Thoracic aorta (tissue), 2 donors: ENCODE results near the gene PNPLA7. TPM values are rescaled to one million over a fixed set of nuclear protein-coding genes. Genes with fewer than 3 reads are reported as not detected.

ENCODE experiments used
- ATAC-seq: fragments of 150-250 bp; one replicate; pipeline ENCODE4 v1.8.0; 2017; ENCODE audit warnings: low read depth; ENCODE audit not compliant: insufficient number of reproducible peaks, low FRiP score
- DNase-seq: peaks from one replicate; pipeline ENCODE4 v3.0.0-alpha.2; 2020; ENCODE audit warnings: low spot score
- H3K27ac ChIP-seq, 2 donors: fragments of 200-600 bp; sonication (generic); 1 replicate in 1 of 2; 2 replicates in 1 of 2; pipeline ENCODE4 v1.5.1; 2016; ENCODE audit warnings: mild to moderate bottlenecking in 2 of 2, moderate library complexity in 2 of 2
- H3K27me3 ChIP-seq: fragments of 200-600 bp; sonication (generic); replicated peaks from 2 replicates; pipeline ENCODE4 v1.6.0; 2016; ENCODE audit warnings: mild to moderate bottlenecking; ENCODE audit not compliant: insufficient read depth
- H3K36me3 ChIP-seq: fragments of 200-600 bp; sonication (generic); one replicate; pipeline ENCODE4 v1.5.1; 2016
- H3K4me1 ChIP-seq, 2 donors: fragments of 200-600 bp; sonication (generic); 1 replicate in 1 of 2; 2 replicates in 1 of 2; pipeline versions ENCODE4 v1.5.1 to v1.6.0; 2016; ENCODE audit warnings: low read depth in 2 of 2, mild to moderate bottlenecking in 1 of 2; ENCODE audit not compliant: control insufficient read depth in 1 of 2
- H3K4me3 ChIP-seq: fragments of 200-600 bp; sonication (generic); 2 replicates; pipeline ENCODE4 v1.5.1; 2016; ENCODE audit warnings: mild to moderate bottlenecking
- H3K9me3 ChIP-seq: fragments of 200-600 bp; sonication (generic); 2 replicates; pipeline ENCODE4 v1.5.1; 2016
- total RNA-seq, 2 donors: library from RNA; depleted of rRNA; stranded (reverse); fragments of >200 nt; gene quantifications; one replicate each; pipeline versions ENCODE4 v1.1.0 to v1.2.3, GENCODE V29; 2016
- TF ChIP-seq, protein P1 (sequence below): fragments of 200-600 bp; sonication (generic); IDR thresholded peaks from one replicate; pipeline ENCODE4 v1.5.1; 2019; ENCODE audit warnings: antibody characterized with exemption

Gene PNPLA7
- total RNA-seq, 2 donors from 2014 or later, result 12.7 to 21.4 TPM

GRCh38 chr9:137454597-137455358, 95.4 kb downstream of the PNPLA7 start:
- Histone ChIP-seq H3K36me3 (peaks cover 16% of the 10 kb centered on the region), H3K27me3 (no peaks in the 10 kb centered on the region), H3K27ac (peak overlapping the region in 1 of 2 donors; percentile 99), H3K9me3 (no peaks in the 10 kb centered on the region), H3K4me1 (peaks cover 28 to 51% of the 10 kb centered on the region in 2 donors), H3K4me3 (peak overlapping the region; percentile 62)
- TF ChIP-seq, protein P1, sequence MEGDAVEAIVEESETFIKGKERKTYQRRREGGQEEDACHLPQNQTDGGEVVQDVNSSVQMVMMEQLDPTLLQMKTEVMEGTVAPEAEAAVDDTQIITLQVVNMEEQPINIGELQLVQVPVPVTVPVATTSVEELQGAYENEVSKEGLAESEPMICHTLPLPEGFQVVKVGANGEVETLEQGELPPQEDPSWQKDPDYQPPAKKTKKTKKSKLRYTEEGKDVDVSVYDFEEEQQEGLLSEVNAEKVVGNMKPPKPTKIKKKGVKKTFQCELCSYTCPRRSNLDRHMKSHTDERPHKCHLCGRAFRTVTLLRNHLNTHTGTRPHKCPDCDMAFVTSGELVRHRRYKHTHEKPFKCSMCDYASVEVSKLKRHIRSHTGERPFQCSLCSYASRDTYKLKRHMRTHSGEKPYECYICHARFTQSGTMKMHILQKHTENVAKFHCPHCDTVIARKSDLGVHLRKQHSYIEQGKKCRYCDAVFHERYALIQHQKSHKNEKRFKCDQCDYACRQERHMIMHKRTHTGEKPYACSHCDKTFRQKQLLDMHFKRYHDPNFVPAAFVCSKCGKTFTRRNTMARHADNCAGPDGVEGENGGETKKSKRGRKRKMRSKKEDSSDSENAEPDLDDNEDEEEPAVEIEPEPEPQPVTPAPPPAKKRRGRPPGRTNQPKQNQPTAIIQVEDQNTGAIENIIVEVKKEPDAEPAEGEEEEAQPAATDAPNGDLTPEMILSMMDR, result no peak
- ATAC-seq (no peak), DNase-seq (no peak)

DNA sequence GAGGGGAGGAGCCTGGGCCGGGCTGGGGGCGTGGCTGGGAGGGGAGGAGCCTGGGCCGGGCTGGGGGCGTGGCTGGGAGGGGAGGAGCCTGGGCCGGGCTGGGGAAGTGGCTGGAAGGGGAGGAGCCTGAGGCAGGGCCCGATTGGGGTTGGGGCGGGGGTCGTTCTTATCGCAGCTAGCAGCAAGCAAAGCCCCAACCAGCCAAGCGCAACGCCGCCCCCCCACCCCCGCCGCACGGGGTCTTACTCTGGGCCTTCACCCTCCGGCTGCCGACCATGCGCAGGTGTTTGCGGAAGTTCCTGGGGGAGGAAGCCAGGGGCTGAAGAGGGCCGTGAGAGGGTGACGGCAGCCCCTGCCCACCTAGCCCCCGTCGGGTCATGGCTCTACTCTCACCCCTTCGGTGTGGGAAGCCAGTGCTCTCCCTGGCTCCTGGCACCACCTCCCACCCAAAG, 96.0 kb downstream of the PNPLA7 start:
- Histone ChIP-seq H3K4me3 (peak overlapping the region; percentile 62), H3K4me1 (peaks cover 25 to 46% of the 10 kb centered on the region in 2 donors), H3K9me3 (no peaks in the 10 kb centered on the region), H3K27me3 (no peaks in the 10 kb centered on the region), H3K27ac (peak overlapping the region in 1 of 2 donors; percentile 99), H3K36me3 (peaks cover 16% of the 10 kb centered on the region)
- no peak for DNase-seq
- TF ChIP-seq, protein P1, result no peak
- ATAC-seq, result no peak

- H3K36me3 ChIP-seq, result peaks cover 19% of the 10 kb centered on the region
These were observed 96.5 kb downstream of the PNPLA7 start for GRCh38 chr9:137453643-137454081.

DNA sequence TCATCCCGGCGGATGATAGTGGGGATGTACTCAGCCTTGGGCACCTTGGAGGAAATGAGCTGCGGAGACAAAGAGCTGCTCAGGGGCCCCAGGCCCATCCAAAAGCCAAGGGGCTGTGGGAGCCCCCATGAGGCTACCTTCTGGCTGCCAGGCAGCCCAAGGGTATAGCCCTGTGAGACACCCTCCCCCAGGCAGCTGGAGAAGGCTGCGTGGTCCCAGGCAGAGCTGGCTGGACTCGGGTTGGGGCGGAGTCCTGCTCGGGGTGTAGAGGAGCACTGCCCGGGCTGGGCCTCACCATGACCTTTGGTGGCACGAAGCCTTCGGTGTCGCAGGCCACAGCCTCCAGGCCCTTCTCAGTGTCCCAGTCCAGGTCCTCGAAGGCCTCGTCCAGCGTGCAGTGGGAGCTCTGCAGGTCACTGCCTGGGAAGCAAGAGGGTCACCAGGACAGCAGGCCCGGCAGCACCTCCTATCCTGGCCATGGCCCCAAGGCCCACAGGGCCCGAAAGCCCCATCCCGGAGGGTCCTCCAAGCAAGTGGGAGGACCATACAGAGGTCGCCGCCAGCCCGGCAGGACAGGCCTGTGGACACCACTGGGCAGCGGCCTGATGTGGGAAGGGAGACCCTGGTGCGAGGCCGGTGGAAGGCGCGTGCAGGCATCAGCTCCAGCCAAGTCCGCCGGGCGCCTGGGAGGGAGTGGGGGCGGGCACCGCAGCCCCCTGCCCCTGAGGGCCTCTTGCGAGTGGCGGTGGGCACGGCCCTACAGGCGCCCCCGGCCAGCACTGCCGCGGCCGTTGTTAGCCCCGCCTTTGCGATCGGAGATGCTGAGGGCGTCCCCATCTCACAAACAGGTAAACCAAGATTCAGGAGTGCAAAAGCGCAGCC, 97.2 kb downstream of the PNPLA7 start:
- H3K4me3 ChIP-seq, result peak overlapping the region; percentile 60
- H3K36me3 ChIP-seq, result peaks cover 19% of the 10 kb centered on the region
- DNase-seq, result no peak

More at GRCh38 chr9:137453643-137454081, 96.5 kb downstream of the PNPLA7 start:
- TF ChIP-seq, protein P1, result no peak
- Histone ChIP-seq H3K27ac (no peak overlapping the region), H3K4me3 (peak overlapping the region; percentile 60), H3K27me3 (no peaks in the 10 kb centered on the region), H3K9me3 (no peaks in the 10 kb centered on the region), H3K4me1 (peaks cover 25 to 46% of the 10 kb centered on the region in 2 donors)
- ATAC-seq (no peak), DNase-seq (no peak)

More for the DNA sequence above, 97.2 kb downstream of the PNPLA7 start:
- no peak for ATAC-seq
- TF ChIP-seq, protein P1, result no peak
- no peak overlapping the region for H3K27ac ChIP-seq
- peaks cover 25 to 46% of the 10 kb centered on the region in 2 donors for H3K4me1 ChIP-seq
- no peaks in the 10 kb centered on the region for H3K9me3 ChIP-seq
- no peaks in the 10 kb centered on the region for H3K27me3 ChIP-seq
